ENCODE data around the gene FARS2. TPM values are rescaled to one million over a fixed set of nuclear protein-coding genes. Genes with fewer than 3 reads are reported as not detected.

FARS2 gene
- total RNA-seq, 4 donors from 2014 or later: 2.6 to 21.9 (median 15.0) TPM

DNA sequence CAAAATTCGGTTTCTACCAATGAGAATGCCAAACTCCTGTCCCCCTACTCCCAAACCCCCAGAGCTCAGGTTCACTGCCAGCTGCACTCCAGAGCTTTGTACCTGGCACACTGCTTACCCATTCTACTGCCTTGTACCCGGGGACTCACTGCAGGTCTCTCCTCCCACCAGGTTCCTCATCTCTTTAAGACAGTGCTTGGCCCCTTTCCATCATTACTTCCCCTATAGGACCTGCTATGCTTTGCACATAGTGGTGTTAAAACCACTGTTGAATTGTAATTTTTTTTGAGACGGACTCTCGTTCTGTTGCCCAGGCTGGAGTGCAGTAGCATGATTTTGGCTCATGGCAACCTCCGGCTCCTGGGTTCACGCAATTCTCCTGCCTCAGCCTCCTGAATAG, 26.4 kb upstream of the FARS2 start:
- 85 to 89% methylated on average over 3 to 6 of the region's 6 CpGs for WGBS, 2 donors (ENCODE audit: low coverage in 1 of 2)
- H3K9me3 ChIP-seq: no peaks in the 10 kb centered on the region
- peaks cover 0 to 8% (median 0%) of the 10 kb centered on the region in 4 donors for H3K4me1 ChIP-seq
- in situ Hi-C loops (cut with MboI; ENCODE audit: low pct_ligation_motif_present in 1 of 4, low pct_unique_long_range_greater_than_20kb in 1 of 4, low sequenced_read_pairs in 3 of 4): no loop called here
- no peak for DNase-seq
- no peak overlapping the region for H3K4me3 ChIP-seq
- TF ChIP-seq EP300 (IDR thresholded peaks at IDR 0.05; ENCODE audit: low read depth) (no peak), POLR2AphosphoS5 (IDR thresholded peaks at IDR 0.05) (no peak), POLR2A (IDR thresholded peaks at IDR 0.05) (no peak)
- TF ChIP-seq, protein P1, sequence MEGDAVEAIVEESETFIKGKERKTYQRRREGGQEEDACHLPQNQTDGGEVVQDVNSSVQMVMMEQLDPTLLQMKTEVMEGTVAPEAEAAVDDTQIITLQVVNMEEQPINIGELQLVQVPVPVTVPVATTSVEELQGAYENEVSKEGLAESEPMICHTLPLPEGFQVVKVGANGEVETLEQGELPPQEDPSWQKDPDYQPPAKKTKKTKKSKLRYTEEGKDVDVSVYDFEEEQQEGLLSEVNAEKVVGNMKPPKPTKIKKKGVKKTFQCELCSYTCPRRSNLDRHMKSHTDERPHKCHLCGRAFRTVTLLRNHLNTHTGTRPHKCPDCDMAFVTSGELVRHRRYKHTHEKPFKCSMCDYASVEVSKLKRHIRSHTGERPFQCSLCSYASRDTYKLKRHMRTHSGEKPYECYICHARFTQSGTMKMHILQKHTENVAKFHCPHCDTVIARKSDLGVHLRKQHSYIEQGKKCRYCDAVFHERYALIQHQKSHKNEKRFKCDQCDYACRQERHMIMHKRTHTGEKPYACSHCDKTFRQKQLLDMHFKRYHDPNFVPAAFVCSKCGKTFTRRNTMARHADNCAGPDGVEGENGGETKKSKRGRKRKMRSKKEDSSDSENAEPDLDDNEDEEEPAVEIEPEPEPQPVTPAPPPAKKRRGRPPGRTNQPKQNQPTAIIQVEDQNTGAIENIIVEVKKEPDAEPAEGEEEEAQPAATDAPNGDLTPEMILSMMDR (IDR thresholded peaks at IDR 0.05): no peak
- intact Hi-C loops (cut with DNase I; ENCODE audit: low total_unique reads): no loop called here
- no peaks in the 10 kb centered on the region for H3K27me3 ChIP-seq
- H3K27ac ChIP-seq: no peak overlapping the region
- H3K36me3 ChIP-seq: no peaks in the 10 kb centered on the region

DNA sequence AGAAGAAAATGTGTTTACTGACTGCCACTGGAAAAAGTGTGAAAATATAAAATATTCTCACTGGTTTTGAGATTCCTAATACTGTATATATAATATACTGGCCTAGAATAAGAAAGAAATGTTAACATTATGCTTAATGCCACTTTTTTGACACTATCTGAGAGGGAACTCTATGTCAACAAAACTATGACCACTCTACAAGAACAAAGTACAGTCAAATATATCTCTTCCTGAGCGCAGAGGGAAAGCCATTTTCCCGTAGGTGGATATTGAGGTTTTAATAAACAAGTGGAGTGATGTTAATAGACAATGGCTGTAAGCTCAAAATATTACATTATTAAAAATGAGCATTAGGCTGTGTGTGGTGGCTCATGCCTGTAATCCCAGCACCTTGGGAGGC, 25.5 kb upstream of the FARS2 start:
- no peak overlapping the region for H3K27ac ChIP-seq
- WGBS, 2 donors (ENCODE audit: low coverage in 1 of 2): 99 to 100% methylated on average over 1 to 2 of the region's 2 CpGs
- TF ChIP-seq POLR2AphosphoS5 (IDR thresholded peaks at IDR 0.05) (no peak), EP300 (IDR thresholded peaks at IDR 0.05; ENCODE audit: low read depth) (no peak), POLR2A (IDR thresholded peaks at IDR 0.05) (no peak)
- TF ChIP-seq, protein P1 (IDR thresholded peaks at IDR 0.05): no peak
- peaks cover 0 to 8% (median 0%) of the 10 kb centered on the region in 4 donors for H3K4me1 ChIP-seq
- no peak for DNase-seq
- no peak overlapping the region for H3K4me3 ChIP-seq
- H3K36me3 ChIP-seq: no peaks in the 10 kb centered on the region
- intact Hi-C loops (cut with DNase I; ENCODE audit: low total_unique reads) (no loop called here), in situ Hi-C loops (cut with MboI; ENCODE audit: low pct_ligation_motif_present in 1 of 4, low pct_unique_long_range_greater_than_20kb in 1 of 4, low sequenced_read_pairs in 3 of 4) (no loop called here)
- no peaks in the 10 kb centered on the region for H3K9me3 ChIP-seq
- H3K27me3 ChIP-seq: no peaks in the 10 kb centered on the region

DNA sequence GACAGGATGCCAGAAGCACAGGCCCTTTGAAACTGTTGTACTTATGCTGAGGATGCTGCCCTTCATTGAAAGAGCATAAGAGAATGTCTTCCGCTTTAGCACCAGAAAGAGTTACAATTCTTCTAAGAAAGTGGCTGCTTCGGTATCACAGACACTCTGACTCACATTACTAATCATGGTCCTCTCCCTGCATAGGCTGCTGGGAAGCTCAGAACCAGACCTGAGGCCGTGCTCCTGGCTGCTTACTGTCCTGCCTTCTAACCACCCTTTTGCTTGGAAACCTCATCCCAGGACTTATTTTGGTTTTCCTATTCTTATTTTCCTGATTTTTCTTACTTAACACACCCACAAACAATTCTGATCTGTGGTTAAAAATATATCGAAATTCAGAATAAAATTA, 23.5 kb upstream of the FARS2 start:
- TF ChIP-seq POLR2A (IDR thresholded peaks at IDR 0.05): no peak
- no peak for TF ChIP-seq POLR2AphosphoS5 (IDR thresholded peaks at IDR 0.05)
- no peak for TF ChIP-seq EP300 (IDR thresholded peaks at IDR 0.05; ENCODE audit: low read depth)
- TF ChIP-seq, protein P1 (IDR thresholded peaks at IDR 0.05): no peak
- H3K4me3 ChIP-seq: no peak overlapping the region
- WGBS, 2 donors (ENCODE audit: low coverage in 1 of 2): 90 to 95% methylated on average over 4 of the region's 4 CpGs
- no peaks in the 10 kb centered on the region for H3K36me3 ChIP-seq
- intact Hi-C loops (cut with DNase I; ENCODE audit: low total_unique reads) (no loop called here), in situ Hi-C loops (cut with MboI; ENCODE audit: low pct_ligation_motif_present in 1 of 4, low pct_unique_long_range_greater_than_20kb in 1 of 4, low sequenced_read_pairs in 3 of 4) (no loop called here)
- H3K4me1 ChIP-seq: no peaks in the 10 kb centered on the region
- H3K9me3 ChIP-seq: no peaks in the 10 kb centered on the region
- no peaks in the 10 kb centered on the region for H3K27me3 ChIP-seq
- DNase-seq: no peak
- H3K27ac ChIP-seq: no peak overlapping the region

DNA sequence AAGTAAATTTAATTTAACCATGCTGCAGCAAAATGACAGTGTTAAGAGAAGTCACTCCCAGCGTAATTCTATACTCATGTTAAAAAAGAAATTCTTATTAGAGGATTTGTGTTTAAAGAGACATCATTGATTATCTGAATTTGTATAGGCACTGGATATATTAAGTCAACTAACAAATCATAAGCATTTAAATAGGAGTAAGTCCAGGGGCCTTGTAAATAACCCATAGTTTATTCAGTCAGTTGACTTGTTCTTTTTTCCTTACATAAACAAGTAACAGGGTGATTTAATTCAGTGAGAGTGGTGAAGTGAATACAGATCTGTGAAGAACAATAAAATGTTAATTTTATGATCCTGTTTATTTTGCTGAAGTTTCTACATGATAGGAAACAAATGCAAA, 23.0 kb upstream of the FARS2 start:
- Histone ChIP-seq H3K27me3 (no peaks in the 10 kb centered on the region), H3K9me3 (no peaks in the 10 kb centered on the region), H3K4me3 (no peak overlapping the region), H3K27ac (no peak overlapping the region), H3K36me3 (no peaks in the 10 kb centered on the region), H3K4me1 (no peaks in the 10 kb centered on the region)
- no peak for DNase-seq
- in situ Hi-C loops (cut with MboI; ENCODE audit: low pct_ligation_motif_present in 1 of 4, low pct_unique_long_range_greater_than_20kb in 1 of 4, low sequenced_read_pairs in 3 of 4): no loop called here
- TF ChIP-seq POLR2AphosphoS5 (IDR thresholded peaks at IDR 0.05) (no peak), POLR2A (IDR thresholded peaks at IDR 0.05) (no peak), EP300 (IDR thresholded peaks at IDR 0.05; ENCODE audit: low read depth) (no peak)
- TF ChIP-seq, protein P1 (IDR thresholded peaks at IDR 0.05): no peak
- 86 to 92% methylated on average over 1 of the region's 1 CpG for WGBS, 2 donors (ENCODE audit: low coverage in 1 of 2)
- intact Hi-C loops (cut with DNase I; ENCODE audit: low total_unique reads): no loop called here

Measured in transverse colon (tissue), 4 donors.